T47D (cell line): ENCODE measurements around the gene NAPG.
"Not testable (repeated sequence)": the region's sequence is repeated elsewhere in the genome, so short reads cannot be mapped to it uniquely, and the experiment has no call there.

Experiments
- DNase-seq, 2 experiments: peaks; one replicate each; pipeline versions ENCODE4 v3.0.0 to v3.0.0-alpha.2; 2011 to 2012; ENCODE audit warnings: low read depth in 1 of 2, low spot score in 1 of 2
- JUND ChIP-seq: IDR thresholded peaks from 2 replicates; pipeline ENCODE4 v1.6.1; 2012; ENCODE audit warnings: low read depth
- in situ Hi-C: cut with HindIII; loops from 2 replicates; pipeline ENCODE4 v1.10.0; 2016; ENCODE audit warnings: low sequenced_read_pairs, low pct_unique_long_range_greater_than_20kb

Gene NAPG

DNA sequence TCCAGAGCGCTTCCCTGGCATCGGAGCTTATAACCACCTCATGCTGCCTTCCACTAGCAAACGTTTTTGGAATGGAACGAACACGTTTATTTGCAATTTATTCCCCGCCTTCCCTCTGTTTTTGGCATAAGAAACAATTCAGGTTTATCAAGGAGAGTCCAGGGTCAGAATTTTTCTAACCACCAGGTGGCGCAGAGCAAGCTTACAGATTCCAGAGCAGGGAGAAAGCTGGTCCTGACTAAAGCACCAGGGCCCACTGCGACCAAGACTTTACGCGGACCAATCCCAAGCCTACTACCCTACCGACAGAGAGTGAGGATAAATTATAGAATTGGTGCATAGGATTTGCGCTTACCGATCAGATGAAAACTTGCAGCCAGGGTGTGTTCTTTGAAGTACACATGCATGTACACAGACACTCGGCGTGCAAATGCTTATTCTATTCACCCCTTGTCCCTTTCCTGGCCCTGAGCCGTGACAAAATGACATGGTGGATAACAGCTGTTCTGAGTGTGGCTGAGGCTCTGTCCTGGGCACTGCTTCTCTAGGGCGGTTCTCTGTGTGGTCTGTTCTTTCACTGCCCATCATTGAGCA lies 34.7 kb downstream of the NAPG start:
- in situ Hi-C loops = no loop called here
- TF ChIP-seq JUND = no peak
- DNase-seq = peak; percentile 35 to 72

DNA sequence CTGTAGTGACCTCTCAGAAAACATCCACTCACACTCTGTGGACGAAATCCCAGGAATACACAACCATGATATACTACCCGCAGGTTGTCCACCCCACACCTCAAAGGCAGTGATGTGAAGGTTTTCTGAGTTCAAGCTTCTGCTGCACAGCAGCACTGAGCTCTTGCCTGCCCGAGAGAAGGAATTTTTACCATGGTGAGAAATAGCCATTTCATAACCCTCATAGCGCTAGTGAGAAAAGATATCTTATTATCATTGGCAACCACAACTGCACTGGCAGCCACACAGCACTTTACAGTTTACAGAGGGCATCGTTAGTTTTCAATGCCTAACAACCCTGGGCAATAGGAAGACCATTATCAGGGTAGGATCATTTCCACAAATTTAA lies 36.9 kb downstream of the NAPG start:
- TF ChIP-seq JUND = no peak
- in situ Hi-C loops = no loop called here
- DNase-seq = no peak

DNA sequence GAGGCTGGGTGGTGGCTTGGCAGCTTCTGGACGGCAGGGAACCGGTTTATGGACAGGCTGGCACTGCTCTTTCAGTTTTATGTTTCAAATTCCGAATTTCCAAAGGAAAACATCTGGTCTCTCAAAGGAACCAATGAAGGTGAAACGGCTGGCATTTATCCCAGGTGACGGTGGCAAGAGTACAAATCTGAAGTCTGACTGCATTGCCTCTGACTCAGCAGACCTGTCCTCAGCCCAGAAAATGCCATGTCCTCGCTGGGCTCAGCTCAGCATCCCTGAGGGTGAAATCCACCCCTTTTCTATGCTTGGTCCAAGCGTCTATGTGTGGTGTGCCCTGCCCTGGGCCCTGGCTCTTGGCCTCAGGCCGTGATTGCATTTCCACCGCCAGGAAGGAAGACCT lies 38.1 kb downstream of the NAPG start:
- no peak for TF ChIP-seq JUND
- in situ Hi-C loops = no loop called here
- no peak for DNase-seq

DNA sequence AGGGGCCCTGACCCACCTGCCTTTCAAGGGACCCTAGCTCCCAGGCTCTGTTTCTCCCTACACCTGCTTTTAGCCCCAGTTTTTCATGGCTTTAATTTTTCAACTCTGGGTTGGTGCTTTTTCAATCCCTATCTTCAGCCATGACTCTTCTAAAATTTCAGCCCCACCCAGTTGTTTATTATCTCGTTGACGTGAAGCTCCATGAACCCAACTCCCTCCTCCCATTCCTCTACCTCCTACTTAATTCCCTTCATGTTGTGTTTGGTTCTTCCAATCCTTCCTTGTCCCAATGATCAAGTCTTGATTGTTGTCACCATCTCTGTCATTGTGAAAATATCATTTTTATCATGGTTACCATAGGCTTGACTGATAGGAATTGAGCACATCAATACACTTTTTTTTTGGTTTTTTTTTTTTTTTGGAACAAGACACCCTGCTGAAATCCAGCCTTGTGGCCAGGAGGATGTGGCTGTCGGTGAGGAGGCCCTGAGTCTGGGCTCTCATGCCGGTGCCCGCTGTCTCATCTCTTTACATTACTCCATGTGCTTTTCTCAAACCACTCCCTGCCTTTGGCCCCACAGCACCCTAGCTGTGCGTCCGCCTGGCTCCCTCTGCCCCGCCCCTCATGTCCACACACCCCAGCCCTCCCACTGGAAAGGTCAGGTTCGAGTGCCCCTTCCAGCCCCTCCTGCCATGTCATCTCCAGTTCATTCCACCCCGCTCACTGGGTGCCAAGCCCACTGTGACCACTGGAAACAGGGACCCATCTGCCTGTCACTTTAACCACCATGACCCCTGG lies 39.3 kb downstream of the NAPG start:
- no peak for DNase-seq
- in situ Hi-C loops = no loop called here
- no peak for TF ChIP-seq JUND

DNA sequence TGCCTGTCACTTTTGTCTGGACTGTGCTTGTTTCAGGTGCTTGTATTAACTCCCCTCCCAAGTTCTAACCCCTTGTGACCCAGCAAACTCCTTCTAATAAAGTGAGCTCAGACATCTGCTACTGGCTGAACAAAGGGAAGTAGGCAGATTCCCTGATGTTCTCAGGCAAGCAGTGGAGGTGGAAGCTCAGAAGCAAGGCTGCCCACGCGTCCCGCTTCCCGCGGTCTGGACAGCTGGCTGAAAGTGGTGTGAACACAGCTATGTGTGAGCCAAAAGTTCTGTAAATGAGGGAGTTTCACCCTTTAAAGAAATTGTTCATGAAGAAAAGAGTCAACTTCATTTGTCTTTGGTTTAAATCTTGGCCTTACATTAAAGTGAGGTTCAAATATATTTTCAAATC lies 40.0 kb downstream of the NAPG start:
- no peak for DNase-seq
- TF ChIP-seq JUND = no peak
- in situ Hi-C loops = no loop called here

DNA sequence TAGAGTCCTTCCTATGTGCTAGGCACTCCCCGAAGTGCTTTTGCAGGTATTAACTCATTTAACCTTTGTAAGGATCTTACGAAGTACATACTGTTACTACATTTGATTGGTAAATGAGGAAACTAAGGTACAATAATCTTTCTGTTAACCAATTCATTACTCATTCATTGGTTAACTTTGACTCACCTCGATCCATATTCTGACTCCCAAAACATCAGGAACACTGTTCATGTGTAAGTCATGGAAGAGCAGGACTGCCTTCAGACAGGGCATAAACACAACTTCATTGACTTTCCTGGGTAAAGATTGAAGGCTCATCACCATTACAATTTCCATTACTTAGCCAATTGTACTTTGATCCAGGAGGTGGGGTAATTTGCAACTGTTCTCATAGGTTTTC lies 40.6 kb downstream of the NAPG start:
- in situ Hi-C loops = no loop called here
- no peak for TF ChIP-seq JUND
- no peak for DNase-seq

- DNase-seq, in situ Hi-C loops: not testable (repeated sequence)
Observed at GRCh38 chr18:10569941-10570340, 44.1 kb downstream of the NAPG start.

DNA sequence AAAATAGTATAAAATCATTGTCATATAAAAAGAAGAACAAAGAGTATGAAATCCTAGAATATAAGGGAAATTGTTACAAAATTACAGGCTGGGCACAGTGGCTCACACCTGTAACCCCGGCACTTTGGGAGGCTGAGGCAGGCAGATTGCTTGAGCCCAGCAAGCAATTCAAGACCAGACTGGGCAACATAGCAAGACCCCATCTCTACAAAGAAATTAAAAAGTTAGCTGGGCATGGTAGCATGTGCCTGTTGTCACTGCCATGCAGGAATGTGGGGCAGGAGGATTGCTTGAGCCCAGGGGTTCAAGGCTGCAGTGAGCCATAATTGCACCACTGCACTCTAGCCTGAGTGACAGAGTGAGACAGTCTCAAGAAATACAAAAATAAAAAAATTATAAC lies 44.8 kb downstream of the NAPG start:
- in situ Hi-C loops = no loop called here
- no peak for DNase-seq
- no peak for TF ChIP-seq JUND

DNA sequence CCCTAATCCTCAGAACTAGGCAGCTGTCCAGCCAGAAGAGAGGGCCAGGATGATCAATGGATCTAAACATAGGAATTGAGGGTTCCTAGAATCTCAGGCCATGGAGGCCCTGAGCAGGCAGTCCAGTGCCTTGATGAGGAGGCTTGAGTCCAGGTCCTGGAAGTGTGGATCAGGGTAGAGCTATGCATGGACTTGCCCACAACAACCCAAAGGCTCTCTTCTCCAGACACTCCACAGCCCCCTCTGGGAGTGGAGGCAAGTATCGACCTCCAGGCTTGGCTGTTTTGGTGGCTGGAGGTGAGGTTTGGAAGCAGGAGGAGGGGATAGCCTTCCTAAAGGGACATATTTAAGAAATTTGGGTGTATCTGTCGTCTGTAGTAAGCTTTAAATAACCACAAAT lies 45.7 kb downstream of the NAPG start:
- in situ Hi-C loops = no loop called here

GRCh38 chr18:10573261-10573660 lies 47.4 kb downstream of the NAPG start:
- in situ Hi-C loops, DNase-seq: not testable (repeated sequence)

More for the DNA sequence above, 45.7 kb downstream of the NAPG start:
- no peak for DNase-seq
- TF ChIP-seq JUND = no peak

DNA sequence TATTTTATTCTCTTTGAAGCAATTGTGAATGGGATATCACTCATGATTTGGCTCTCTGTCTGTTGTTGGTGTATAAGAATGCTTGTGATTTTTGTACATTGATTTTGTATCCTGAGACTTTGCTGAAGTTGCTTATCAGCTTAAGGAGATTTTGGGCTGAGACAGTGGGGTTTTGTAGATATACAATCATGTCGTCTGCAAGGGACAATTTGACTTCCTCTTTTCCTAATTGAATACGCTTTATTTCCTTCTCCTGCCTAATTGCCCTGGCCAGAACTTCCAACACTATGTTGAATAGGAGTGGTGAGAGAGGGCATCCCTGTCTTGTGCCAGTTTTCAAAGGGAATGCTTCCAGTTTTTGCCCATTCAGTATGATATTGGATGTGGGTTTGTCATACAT lies 48.6 kb downstream of the NAPG start:
- DNase-seq, in situ Hi-C loops: not testable (repeated sequence)

DNA sequence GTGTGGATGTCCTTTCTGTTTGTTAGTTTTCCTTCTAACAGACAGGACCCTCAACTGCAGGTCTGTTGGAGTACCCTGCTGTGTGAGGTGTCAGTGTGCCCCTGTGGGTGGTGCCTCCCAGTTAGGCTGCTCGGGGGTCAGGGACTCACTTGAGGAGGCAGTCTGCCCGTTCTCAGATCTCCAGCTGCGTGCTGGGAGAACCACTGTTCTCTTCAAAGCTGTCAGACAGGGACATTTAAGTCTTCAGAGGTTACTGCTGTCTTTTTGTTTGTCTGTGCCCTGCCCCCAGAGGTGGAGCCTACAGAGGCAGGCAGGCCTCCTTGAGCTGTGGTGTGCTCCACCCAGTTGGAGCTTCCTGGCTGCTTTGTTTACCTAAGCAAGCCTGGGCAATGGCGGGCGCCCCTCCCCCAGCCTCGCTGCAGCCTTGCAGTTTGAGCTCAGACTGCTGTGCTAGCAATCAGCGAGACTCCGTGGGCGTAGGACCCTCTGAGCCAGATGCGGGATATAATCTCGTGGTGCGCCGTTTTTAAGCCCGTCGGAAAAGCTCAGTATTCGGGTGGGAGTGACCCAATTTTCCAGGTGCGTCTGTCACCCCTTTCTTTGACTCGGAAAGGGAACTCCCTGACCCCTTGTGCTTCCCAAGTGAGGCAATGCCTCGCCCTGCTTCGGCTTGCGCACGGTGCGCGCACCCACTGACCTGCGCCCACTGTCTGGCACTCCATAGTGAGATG lies 52.2 kb downstream of the NAPG start:
- DNase-seq, in situ Hi-C loops: not testable (repeated sequence)

GRCh38 chr18:10578573-10578899 lies 52.7 kb downstream of the NAPG start:
- in situ Hi-C loops, DNase-seq: not testable (repeated sequence)
